ENCODE results near the gene PDIA5.

PDIA5 gene

DNA sequence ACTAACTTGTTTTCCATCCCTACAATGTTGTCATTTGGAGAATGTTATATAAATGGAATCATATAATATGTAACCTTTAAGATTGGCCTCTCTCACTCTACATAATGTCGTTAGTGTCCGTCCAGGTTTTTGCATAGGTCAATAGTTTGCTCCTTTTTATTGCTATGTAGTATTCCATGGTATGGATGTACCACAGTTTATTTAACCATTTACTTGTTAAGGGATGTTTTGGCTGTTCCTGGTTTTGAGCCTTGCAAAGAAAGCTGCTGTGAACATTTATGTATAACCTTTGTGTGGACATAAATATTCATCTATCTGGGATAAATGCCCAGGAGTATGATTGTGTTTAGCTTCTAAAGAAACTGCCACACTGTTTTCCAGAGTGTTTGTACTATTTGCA, 100.9 kb downstream of the PDIA5 start:
- TF ChIP-seq POLR2AphosphoS5 (IDR thresholded peaks at IDR 0.05; ENCODE audit: low read depth, low read length) (no peak), TAF1 (IDR thresholded peaks at IDR 0.05; ENCODE audit: borderline replicate concordance, insufficient read depth, low read length) (no peak), FOXP2 (optimal IDR thresholded peaks at IDR 0.05; ENCODE audit: borderline replicate concordance, extremely low read depth, extremely low read length, insufficient read depth) (no peak), SIN3A (IDR thresholded peaks at IDR 0.05; ENCODE audit: borderline replicate concordance, insufficient read depth, low read length) (no peak)
- TF ChIP-seq, protein P1, sequence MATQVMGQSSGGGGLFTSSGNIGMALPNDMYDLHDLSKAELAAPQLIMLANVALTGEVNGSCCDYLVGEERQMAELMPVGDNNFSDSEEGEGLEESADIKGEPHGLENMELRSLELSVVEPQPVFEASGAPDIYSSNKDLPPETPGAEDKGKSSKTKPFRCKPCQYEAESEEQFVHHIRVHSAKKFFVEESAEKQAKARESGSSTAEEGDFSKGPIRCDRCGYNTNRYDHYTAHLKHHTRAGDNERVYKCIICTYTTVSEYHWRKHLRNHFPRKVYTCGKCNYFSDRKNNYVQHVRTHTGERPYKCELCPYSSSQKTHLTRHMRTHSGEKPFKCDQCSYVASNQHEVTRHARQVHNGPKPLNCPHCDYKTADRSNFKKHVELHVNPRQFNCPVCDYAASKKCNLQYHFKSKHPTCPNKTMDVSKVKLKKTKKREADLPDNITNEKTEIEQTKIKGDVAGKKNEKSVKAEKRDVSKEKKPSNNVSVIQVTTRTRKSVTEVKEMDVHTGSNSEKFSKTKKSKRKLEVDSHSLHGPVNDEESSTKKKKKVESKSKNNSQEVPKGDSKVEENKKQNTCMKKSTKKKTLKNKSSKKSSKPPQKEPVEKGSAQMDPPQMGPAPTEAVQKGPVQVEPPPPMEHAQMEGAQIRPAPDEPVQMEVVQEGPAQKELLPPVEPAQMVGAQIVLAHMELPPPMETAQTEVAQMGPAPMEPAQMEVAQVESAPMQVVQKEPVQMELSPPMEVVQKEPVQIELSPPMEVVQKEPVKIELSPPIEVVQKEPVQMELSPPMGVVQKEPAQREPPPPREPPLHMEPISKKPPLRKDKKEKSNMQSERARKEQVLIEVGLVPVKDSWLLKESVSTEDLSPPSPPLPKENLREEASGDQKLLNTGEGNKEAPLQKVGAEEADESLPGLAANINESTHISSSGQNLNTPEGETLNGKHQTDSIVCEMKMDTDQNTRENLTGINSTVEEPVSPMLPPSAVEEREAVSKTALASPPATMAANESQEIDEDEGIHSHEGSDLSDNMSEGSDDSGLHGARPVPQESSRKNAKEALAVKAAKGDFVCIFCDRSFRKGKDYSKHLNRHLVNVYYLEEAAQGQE (IDR thresholded peaks at IDR 0.05; ENCODE audit: insufficient read depth in 1 of 2, low read depth in 2 of 2, low read length in 2 of 2) = no peak

DNA sequence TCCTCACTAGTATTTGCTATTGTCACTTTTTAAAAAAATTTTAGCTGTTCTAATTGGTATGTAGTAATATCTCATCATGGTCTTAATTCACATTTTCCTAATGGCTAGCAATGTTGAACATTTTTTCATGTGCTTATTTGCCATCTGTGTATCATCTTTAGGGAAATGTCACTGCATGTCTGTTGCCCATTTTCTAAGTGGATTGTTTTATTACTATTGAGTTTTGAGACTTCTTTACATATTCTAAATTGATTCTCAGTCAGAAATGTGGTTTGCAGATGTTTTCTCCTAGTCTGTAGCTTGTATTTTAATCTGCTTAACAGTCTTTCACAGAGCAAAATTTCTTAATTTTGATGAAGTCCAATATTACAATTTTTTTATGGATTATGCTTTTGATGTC, 101.3 kb downstream of the PDIA5 start:
- TF ChIP-seq SIN3A (IDR thresholded peaks at IDR 0.05; ENCODE audit: borderline replicate concordance, insufficient read depth, low read length) (no peak), TAF1 (IDR thresholded peaks at IDR 0.05; ENCODE audit: borderline replicate concordance, insufficient read depth, low read length) (no peak), FOXP2 (optimal IDR thresholded peaks at IDR 0.05; ENCODE audit: borderline replicate concordance, extremely low read depth, extremely low read length, insufficient read depth) (no peak), POLR2AphosphoS5 (IDR thresholded peaks at IDR 0.05; ENCODE audit: low read depth, low read length) (no peak)
- TF ChIP-seq, protein P1 (IDR thresholded peaks at IDR 0.05; ENCODE audit: insufficient read depth in 1 of 2, low read depth in 2 of 2, low read length in 2 of 2) = no peak

DNA sequence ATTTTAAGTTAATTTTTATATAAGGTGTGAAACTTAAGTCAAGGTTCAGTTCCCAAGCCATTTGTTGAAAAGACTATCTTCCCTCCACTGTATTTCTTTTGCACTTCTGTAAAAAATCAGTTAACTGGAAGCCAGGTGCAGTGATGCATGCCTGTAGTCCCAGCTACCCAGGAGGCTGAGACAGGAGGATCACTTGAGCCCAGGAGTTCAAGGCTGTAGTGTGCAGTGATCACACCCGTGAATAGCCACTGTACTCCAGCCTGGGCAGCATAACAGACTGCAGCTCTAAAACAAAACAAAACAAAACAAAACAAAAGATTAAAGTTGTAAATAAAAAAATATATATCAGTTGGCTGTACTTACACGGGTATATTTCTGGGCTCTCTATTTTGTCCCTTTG, 101.8 kb downstream of the PDIA5 start:
- TF ChIP-seq TAF1 (IDR thresholded peaks at IDR 0.05; ENCODE audit: borderline replicate concordance, insufficient read depth, low read length) (no peak), POLR2AphosphoS5 (IDR thresholded peaks at IDR 0.05; ENCODE audit: low read depth, low read length) (no peak), FOXP2 (optimal IDR thresholded peaks at IDR 0.05; ENCODE audit: borderline replicate concordance, extremely low read depth, extremely low read length, insufficient read depth) (no peak), SIN3A (IDR thresholded peaks at IDR 0.05; ENCODE audit: borderline replicate concordance, insufficient read depth, low read length) (no peak)
- TF ChIP-seq, protein P1 (IDR thresholded peaks at IDR 0.05; ENCODE audit: insufficient read depth in 1 of 2, low read depth in 2 of 2, low read length in 2 of 2) = no peak

DNA sequence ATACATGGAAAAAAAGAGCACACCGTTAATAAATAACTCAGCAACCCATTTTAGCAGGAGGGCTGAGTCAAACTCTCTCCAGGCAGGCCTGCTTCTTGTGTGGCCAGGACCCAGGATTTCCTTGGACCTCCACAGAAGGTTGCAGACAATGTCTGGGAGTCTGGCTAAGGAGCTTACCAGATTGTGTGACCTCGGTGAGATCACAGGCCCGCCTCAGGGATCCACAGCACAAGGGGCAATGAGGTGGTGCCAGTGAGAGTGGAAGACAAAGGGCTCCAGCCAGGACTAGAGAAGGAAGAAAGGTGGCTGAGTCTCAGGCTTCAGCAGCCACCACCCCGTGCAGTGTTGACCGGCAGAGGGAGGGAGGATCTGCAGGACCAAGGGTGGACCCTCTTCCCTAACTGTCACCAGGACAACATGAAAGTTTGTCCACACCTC, 102.7 kb downstream of the PDIA5 start:
- no peak for TF ChIP-seq SIN3A (IDR thresholded peaks at IDR 0.05; ENCODE audit: borderline replicate concordance, insufficient read depth, low read length)
- TF ChIP-seq TAF1 (IDR thresholded peaks at IDR 0.05; ENCODE audit: borderline replicate concordance, insufficient read depth, low read length) = no peak
- no peak for TF ChIP-seq POLR2AphosphoS5 (IDR thresholded peaks at IDR 0.05; ENCODE audit: low read depth, low read length)
- TF ChIP-seq FOXP2 (optimal IDR thresholded peaks at IDR 0.05; ENCODE audit: borderline replicate concordance, extremely low read depth, extremely low read length, insufficient read depth) = no peak
- TF ChIP-seq, protein P1 (IDR thresholded peaks at IDR 0.05; ENCODE audit: insufficient read depth in 1 of 2, low read depth in 2 of 2, low read length in 2 of 2) = no peak

DNA sequence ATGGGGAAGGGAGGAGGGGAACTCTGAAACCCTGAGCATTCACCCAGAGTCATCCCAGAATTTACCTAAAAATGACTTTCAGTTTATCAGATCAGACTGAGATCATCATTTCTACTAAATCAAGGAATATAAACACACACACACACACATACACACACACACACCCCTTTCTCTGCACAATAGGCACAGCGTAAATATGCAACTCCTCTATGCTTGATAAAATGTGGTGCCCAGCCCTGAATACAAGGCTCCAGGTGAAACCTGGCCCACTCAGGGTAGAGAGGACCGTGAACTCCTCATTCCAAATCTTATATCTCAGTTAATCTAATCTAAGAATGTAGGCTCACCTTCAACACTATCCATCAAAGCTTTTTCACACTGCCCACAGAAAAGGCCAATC, 103.1 kb downstream of the PDIA5 start:
- no peak for TF ChIP-seq TAF1 (IDR thresholded peaks at IDR 0.05; ENCODE audit: borderline replicate concordance, insufficient read depth, low read length)
- TF ChIP-seq, protein P1 (IDR thresholded peaks at IDR 0.05; ENCODE audit: insufficient read depth in 1 of 2, low read depth in 2 of 2, low read length in 2 of 2) = no peak
- TF ChIP-seq FOXP2 (optimal IDR thresholded peaks at IDR 0.05; ENCODE audit: borderline replicate concordance, extremely low read depth, extremely low read length, insufficient read depth) = no peak
- no peak for TF ChIP-seq SIN3A (IDR thresholded peaks at IDR 0.05; ENCODE audit: borderline replicate concordance, insufficient read depth, low read length)
- no peak for TF ChIP-seq POLR2AphosphoS5 (IDR thresholded peaks at IDR 0.05; ENCODE audit: low read depth, low read length)
